HG02610 (cell line): ENCODE results near the gene LIMS2.
A peak's percentile ranks its signal among the peaks of the same experiment; 100 is the strongest.

ENCODE experiments used
- ATAC-seq: cut with Tn5 transposase; IDR thresholded peaks from one replicate; pipeline ENCODE4 v1.9.1; 2021; ENCODE audit warnings: mild to moderate bottlenecking, moderate library complexity; ENCODE audit not compliant: unreplicated experiment

LIMS2 gene

DNA sequence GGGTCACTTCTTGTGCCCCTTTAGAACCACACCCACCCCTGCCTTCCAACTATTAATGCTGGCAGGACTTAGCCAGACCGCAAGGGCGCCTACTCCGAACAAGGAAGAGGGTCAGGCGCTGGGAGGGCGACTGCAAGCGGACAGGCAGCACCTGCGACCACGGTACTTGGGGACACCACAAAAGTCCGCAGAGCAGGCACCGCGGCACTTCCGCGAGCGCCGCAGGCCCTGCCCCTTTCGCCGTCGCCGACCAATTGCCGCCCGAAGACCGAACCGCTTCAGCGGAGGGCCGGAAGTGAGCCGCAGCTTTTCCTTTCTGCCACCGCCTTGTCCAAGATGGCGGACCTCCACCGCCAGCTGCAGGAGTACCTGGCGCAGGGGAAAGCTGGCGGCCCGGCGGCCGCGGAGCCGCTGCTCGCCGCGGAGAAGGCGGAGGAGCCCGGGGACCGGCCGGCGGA is 25.9 kb upstream of the LIMS2 start, which contains the start of gene SFT2D3:
Gene SFT2D3 (plus strand): TSS at position 305 of the 458 bp plus-strand sequence. CDS start 32 bp downstream, at position 337.
- peak; percentile 76 for ATAC-seq

DNA sequence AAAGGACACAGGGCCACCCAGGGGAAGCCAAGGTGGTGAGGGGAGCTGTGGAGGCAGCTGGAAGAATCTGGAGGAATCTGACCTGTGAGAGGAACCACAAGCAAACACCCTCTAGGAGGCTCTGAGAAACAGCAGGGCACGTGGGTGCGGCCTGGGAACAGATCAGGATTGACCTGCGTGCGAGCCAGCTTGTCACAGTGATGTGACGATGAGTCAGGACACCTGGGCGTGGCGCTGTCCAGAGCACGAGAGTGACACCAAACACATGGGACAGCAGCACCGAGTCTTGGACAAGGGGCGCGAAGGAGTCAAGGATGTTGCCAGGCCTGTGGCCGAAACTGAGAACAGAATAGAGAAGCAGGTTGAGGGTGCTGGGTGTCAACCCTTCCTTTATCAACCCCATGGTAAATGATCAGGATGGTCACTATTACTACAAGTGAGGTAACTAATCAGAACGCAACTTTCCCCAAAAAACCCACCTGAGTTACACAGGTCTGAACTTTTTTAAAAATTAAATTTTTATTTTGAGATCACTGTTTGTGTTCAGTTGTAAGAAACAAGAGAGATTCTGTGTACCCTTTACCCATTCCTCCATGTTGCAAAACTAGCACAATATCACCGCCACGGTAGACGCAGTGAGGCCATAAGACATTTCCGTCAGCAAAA is 25.3 kb upstream of the LIMS2 start:
- peak; percentile 33 for ATAC-seq

- ATAC-seq, result no peak
Measured at GRCh38 chr2:127698553-127699355, 23.4 kb upstream of the LIMS2 start.

DNA sequence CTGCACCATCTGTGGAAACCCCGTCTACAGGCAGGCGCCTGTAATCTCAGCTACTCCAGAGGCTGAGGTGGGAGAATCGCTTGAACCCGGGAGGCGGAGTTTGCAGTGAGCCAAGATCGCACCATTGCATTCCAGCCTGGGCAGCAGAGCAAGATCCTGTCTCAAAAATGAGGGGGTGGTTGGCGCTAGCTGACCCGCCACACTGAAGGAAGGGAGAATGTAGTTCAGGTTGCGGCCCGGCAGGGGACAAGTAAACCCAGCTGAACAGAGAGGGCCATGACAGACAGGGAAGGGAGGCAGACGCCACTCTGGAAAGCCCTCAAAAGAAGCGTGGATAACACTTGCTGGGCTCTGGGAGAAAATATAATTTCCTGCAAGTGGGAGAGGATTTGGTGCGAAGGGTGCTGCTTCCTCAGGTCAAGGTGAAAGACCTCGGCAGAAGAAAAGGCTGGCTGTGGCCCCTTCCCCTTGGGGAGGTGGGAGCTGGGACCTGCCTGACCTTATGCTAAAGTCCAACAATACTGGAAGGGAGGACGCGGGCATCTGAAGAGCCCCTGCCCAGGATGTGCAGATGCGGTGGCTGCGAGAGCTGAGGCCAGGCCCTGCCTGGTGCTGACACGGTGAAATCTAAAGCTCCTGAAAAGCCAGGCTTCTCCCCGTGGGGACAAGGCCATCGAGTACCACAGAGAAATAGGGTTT is 22.3 kb upstream of the LIMS2 start:
- no peak for ATAC-seq

GRCh38 chr2:127695491-127696472 is 20.5 kb upstream of the LIMS2 start:
- no peak for ATAC-seq

DNA sequence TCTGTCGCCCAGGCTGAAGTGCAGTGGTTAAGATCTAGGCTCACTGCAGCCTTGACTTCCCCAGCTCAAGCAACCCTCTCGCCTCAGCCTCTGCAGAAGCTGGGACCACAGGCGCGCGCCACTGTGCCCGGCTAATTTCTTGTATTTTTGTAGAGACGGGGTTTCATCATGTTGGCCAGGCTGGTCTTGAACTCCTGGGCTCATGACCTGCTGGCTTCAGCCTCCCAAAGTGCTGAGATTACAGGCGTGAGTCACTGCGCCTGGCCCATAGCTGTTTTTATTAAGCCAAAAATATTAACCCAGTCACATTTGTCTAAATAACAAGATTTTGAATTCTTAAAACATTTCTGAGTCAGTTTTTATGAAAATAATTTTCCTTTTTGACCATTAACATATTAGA is 19.7 kb upstream of the LIMS2 start:
- ATAC-seq, result no peak

- no peak for ATAC-seq
Measured at GRCh38 chr2:127690696-127691095, 15.4 kb upstream of the LIMS2 start.

- ATAC-seq, result no peak
Measured at GRCh38 chr2:127688405-127688804, 13.1 kb upstream of the LIMS2 start.

DNA sequence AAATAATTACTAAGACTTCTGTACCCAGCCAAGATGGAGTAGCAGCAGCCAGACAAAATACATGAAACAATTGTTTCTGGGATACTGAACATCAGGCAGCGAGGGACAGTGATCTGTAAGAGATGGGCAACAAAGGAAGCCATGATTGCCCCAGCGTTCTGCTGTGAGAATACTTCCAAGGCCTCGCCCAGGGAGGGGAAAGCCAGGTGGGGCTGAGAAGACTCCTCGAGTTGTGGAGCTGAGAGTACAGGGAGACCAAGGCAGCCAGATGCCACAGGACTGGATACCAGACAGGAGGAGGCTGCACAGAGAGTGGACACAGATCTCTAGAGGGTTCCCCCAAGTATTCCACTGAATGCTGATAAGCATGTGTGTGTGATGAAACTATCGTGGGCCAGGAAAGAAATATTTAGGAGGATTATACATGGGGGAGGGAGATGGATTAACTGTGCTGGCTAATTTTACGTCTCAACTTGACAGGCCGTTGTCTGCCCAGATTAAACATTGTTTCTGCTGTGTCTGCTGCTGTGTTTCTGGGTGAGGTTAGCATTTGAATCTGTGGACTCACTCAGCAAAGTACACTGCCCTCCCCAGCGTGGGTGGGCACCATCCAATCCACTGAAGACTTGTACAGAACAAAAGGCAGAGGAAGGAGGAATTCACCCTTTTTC is 10.2 kb upstream of the LIMS2 start:
- no peak for ATAC-seq

DNA sequence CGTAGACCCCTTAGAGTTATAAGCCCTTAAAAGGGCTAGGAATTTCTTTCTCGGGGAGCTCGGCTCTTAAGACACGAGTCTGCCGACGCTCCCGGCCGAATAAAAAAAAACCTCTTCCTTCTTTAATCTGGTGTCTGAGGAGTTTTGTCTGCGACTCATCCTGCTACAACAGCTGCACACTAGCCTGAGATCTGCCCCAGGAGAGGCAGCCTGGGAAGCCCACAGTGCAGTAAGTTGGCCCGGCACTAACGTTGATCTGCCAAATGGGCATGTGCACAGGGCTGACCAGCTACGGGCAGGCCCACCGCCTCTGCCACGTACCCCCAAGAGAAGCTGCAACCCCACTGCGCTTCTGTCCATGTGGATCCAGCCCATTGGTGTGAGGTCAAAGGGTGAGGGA is 8.4 kb upstream of the LIMS2 start:
- no peak for ATAC-seq

DNA sequence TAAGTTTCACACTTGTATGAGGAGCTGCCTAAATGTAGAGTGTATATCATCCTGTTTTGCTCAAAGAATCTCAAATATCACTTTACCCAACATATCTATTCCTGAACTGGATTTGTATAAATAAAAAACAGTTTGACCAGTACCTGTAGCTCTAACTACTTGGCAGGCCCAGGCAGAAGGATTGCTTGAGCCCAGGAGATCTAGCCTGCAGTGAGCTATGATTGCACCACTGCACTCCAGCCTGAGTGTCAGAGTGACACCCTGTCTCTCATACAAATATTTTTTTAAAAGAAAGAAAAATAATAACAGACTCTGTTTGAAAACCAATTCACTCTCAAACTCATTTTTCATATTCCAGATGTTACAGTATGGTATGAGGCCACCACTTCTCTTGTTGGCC is 7.7 kb upstream of the LIMS2 start:
- ATAC-seq, result no peak

DNA sequence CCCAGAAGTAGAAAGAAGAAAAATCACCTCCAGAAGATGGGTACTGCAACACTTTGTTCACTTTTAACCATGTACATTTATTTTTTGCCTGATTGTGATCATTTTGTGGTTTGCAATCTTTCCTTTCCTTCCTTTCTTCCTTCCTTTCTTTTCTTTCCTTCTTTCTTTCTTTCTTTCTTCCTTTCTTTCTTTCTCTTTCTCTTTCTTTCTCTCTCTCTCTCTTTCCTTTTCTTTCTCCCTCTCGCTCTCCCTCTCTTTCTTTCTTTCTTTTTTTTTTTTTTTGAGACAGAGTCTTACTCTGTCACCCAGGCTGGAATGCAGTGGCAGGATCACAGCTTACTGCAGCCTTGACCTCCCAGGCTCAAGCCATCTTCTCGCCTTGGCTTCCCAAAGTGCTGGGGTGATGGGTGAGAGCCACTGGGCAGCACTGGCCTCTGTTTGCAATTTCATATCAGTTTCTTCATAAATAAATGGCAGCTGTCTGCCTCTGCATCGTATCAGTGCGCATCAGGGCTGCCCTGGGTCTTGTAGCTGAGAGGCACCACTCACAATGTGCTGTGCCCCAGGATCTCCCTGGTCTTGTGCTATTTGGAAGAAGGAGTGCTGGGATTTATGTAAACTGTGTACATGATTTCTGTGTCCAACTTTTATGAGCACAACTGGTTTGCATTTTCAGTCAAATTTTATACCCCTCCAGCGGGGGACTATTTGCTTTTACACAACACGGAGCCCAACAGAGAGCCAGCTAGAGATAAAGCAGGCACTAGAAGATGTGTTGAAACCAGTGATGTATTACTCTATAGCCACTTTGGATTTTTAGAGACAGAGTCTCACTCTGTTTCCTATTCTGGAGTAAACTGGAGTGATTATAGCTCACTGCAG is 6.9 kb upstream of the LIMS2 start:
- no peak for ATAC-seq

GRCh38 chr2:127681288-127681804 is 6.0 kb upstream of the LIMS2 start:
- no peak for ATAC-seq

GRCh38 chr2:127680706-127681287 is 5.5 kb upstream of the LIMS2 start:
- no peak for ATAC-seq

GRCh38 chr2:127679680-127680361 is 4.5 kb upstream of the LIMS2 start:
- no peak for ATAC-seq

- ATAC-seq, result no peak
Measured at GRCh38 chr2:127678991-127679390, 3.7 kb upstream of the LIMS2 start.

GRCh38 chr2:127678531-127678930 is 3.2 kb upstream of the LIMS2 start:
- ATAC-seq, result no peak

- ATAC-seq, result no peak
Measured at GRCh38 chr2:127676906-127677305, 1.6 kb upstream of the LIMS2 start.
